ENCODE results near the gene MED9.

DNA sequence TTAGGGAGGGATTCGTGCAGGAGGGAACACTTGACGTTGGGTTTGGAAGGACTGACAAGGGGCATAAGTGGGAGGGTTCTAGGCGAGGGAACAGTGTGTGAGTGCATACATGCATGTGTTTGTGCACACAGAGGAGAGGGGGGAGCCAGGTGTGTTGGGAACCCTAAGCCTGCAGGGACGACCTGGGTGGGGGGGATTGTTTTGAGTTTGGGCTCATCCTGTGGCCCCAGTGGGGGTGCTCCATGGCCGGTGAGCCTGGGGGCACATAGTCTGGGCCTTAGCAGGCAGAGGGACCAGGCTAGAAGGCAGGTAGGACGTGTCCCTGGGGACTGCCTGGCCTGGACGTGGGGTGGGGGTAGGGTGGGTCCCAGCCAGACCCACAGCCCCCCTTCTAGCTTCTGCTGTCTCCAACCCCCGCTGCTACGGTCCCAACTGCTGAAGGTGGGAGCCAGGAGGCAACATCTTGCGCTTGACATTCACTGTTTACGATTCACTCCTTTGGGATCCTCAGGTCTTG lies 31.3 kb downstream of the MED9 start:
- TF ChIP-seq POLR2AphosphoS5 (IDR thresholded peaks at IDR 0.05) = no peak
- TF ChIP-seq POLR2A (IDR thresholded peaks at IDR 0.05) = no peak
- TF ChIP-seq CTCF (IDR thresholded peaks at IDR 0.05) = no peak
- TF ChIP-seq EP300 (IDR thresholded peaks at IDR 0.05) = no peak
